ENCODE measurements around the gene HILPDA. TPM values are rescaled to one million over a fixed set of nuclear protein-coding genes. Genes with fewer than 3 reads are reported as not detected.
"Not testable (repeated sequence)": the region's sequence is repeated elsewhere in the genome, so short reads cannot be mapped to it uniquely, and the experiment has no call there.

The HILPDA gene
- total and polyA plus RNA-seq, 2 donors (not counting 3 experiments of a cell fraction or from before 2014, with no cell fraction given) = 14.4 to 21.7 TPM

DNA sequence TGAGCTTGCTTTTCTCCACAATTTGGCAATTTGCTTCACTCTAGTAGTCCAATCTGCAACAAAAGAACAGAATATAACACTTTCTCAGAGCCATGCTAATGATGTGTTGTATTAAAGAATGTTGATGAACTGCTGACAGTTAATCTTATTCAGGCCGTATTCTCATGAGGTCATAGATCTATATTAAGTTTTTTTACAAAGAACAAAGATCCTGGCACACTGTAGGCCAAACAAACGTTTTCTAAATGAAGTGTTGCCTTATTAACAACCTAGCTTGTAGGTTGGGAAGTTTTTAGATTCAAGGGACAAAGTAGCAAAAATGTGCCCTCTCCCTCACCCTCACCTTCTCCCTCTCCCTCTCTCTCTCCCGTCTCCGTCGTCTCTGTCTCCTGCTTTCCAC, 6.8 kb downstream of the HILPDA start:
- Histone ChIP-seq H3K36me3 (ENCODE audit: control insufficient read depth in 2 of 2, extremely low read depth in 1 of 2, insufficient read depth in 2 of 2, low read length in 2 of 2) (no peaks in the 10 kb centered on the region), H3K4me2 (ENCODE audit: insufficient read depth, low read length) (no peak overlapping the region), H3K27ac (ENCODE audit: insufficient read depth, low read depth, low read length) (no peak overlapping the region), H3K27me3 (ENCODE audit: control insufficient read depth in 2 of 2, insufficient read depth in 2 of 2, low read length in 2 of 2) (no peaks in the 10 kb centered on the region), H3K9me1 (replicated peaks; ENCODE audit: control insufficient read depth, extremely low read depth, insufficient read depth, low read length) (no peaks in the 10 kb centered on the region), H3K9ac (replicated peaks; ENCODE audit: extremely low read depth, insufficient read depth, low read length) (no peak overlapping the region), H3K79me2 (ENCODE audit: control insufficient read depth, insufficient read depth, low read length) (peaks cover 5% of the 10 kb centered on the region), H4K20me1 (replicated peaks; ENCODE audit: control insufficient read depth, extremely low read depth, insufficient read depth, low read length) (no peaks in the 10 kb centered on the region), H3K4me3 (replicated peaks in 1 of 3; ENCODE audit: insufficient read depth in 1 of 3, low read depth in 1 of 3, low read length in 3 of 3) (no peak overlapping the region), H3K4me1 (ENCODE audit: control insufficient read depth, extremely low read depth, insufficient read depth, low read length) (peaks cover 3% of the 10 kb centered on the region), H3K9me3 (replicated peaks; ENCODE audit: control insufficient read depth, insufficient read depth, low read length) (no peaks in the 10 kb centered on the region), H2AFZ (ENCODE audit: low read depth, low read length) (no peak overlapping the region)
- BruUV-seq (replicated peaks) = no TSS peak
- CTCF ChIA-PET = interaction anchor here (2.0 to 4.5 kb wide), 2 partner anchors 30 to 74 kb away, joined by 11 to 632 read pairs; no protein-coding TSS in a partner anchor
- intact Hi-C loops (cut with micrococcal nuclease) = no loop called here
- dilution Hi-C loops (cut with MboI; ENCODE audit: extremely low pct_ligation_motif_present, low sequenced_read_pairs) = no loop called here
- DNase-seq (ENCODE audit: low read depth, low spot score) = no peak
- TF ChIP-seq JUN (IDR thresholded peaks at IDR 0.05; ENCODE audit: borderline replicate concordance, insufficient read depth, insufficient read length, low read depth) = no peak
- no peak for TF ChIP-seq FOS (IDR thresholded peaks at IDR 0.05; ENCODE audit: borderline replicate concordance, insufficient read depth, low read length)
- TF ChIP-seq, protein P1, sequence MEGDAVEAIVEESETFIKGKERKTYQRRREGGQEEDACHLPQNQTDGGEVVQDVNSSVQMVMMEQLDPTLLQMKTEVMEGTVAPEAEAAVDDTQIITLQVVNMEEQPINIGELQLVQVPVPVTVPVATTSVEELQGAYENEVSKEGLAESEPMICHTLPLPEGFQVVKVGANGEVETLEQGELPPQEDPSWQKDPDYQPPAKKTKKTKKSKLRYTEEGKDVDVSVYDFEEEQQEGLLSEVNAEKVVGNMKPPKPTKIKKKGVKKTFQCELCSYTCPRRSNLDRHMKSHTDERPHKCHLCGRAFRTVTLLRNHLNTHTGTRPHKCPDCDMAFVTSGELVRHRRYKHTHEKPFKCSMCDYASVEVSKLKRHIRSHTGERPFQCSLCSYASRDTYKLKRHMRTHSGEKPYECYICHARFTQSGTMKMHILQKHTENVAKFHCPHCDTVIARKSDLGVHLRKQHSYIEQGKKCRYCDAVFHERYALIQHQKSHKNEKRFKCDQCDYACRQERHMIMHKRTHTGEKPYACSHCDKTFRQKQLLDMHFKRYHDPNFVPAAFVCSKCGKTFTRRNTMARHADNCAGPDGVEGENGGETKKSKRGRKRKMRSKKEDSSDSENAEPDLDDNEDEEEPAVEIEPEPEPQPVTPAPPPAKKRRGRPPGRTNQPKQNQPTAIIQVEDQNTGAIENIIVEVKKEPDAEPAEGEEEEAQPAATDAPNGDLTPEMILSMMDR (IDR thresholded peaks at IDR 0.05; ENCODE audit: extremely low read depth in 1 of 2, insufficient read depth in 1 of 2, low read depth in 1 of 2, low read length in 2 of 2) = no peak
- POLR2A ChIA-PET = no interaction called here
- no peak for FAIRE-seq

DNA sequence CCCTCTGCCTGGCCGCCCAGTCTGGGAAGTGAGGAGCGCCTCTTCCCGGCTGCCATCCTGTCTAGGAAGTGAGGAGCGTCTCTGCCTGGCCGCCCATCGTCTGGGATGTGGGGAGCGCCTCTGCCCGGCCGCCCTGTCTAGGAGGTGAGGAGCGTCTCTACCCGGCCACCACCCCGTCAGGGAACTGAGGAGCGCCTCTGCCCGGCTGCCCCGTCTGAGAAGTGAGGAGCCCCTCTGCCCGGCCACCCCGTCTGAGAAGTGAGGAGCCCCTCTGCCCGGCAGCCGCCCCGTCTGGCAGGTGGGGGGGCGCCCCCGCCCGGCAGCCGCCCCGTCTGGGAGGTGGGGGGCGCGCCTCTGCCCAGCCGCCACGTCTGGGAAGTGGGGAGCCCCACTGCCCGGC, 7.7 kb downstream of the HILPDA start:
- H3K4me1 ChIP-seq (ENCODE audit: control insufficient read depth, extremely low read depth, insufficient read depth, low read length); H3K9me3 ChIP-seq (replicated peaks; ENCODE audit: control insufficient read depth, insufficient read depth, low read length); H4K20me1 ChIP-seq (replicated peaks; ENCODE audit: control insufficient read depth, extremely low read depth, insufficient read depth, low read length); H3K9me1 ChIP-seq (replicated peaks; ENCODE audit: control insufficient read depth, extremely low read depth, insufficient read depth, low read length); intact Hi-C loops (cut with micrococcal nuclease); H3K4me3 ChIP-seq (replicated peaks in 1 of 3; ENCODE audit: insufficient read depth in 1 of 3, low read depth in 1 of 3, low read length in 3 of 3); H3K27ac ChIP-seq (ENCODE audit: insufficient read depth, low read depth, low read length); H2AFZ ChIP-seq (ENCODE audit: low read depth, low read length); dilution Hi-C loops (cut with MboI; ENCODE audit: extremely low pct_ligation_motif_present, low sequenced_read_pairs); H3K9ac ChIP-seq (replicated peaks; ENCODE audit: extremely low read depth, insufficient read depth, low read length); FAIRE-seq; POLR2A ChIA-PET; H3K79me2 ChIP-seq (ENCODE audit: control insufficient read depth, insufficient read depth, low read length); DNase-seq (ENCODE audit: low read depth, low spot score); H3K4me2 ChIP-seq (ENCODE audit: insufficient read depth, low read length); H3K36me3 ChIP-seq (ENCODE audit: control insufficient read depth in 2 of 2, extremely low read depth in 1 of 2, insufficient read depth in 2 of 2, low read length in 2 of 2); H3K27me3 ChIP-seq (ENCODE audit: control insufficient read depth in 2 of 2, insufficient read depth in 2 of 2, low read length in 2 of 2); BruUV-seq (replicated peaks): not testable (repeated sequence)
- CTCF ChIA-PET = interaction anchor here (4.5 kb wide), 1 partner anchor 31 kb away, joined by 632 read pairs; no protein-coding TSS in a partner anchor

DNA sequence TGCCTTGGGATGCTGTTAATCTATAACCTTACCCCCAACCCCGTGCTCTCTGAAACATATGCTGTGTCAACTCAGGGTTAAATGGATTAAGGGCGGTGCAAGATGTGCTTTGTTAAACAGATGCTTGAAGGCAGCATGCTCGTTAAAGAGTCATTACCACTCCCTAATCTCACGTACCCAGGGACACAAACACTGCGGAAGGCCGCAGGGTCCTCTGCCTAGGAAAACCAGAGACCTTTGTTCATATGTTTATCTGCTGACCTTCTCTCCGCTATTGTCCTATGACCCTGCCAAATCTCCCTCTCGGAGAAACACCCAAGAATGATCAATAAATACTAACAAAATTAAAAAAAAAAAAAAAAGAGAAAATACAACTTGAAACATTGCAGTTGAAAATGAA, 8.3 kb downstream of the HILPDA start:
- FAIRE-seq; H3K4me3 ChIP-seq (replicated peaks in 1 of 3; ENCODE audit: insufficient read depth in 1 of 3, low read depth in 1 of 3, low read length in 3 of 3); H3K4me1 ChIP-seq (ENCODE audit: control insufficient read depth, extremely low read depth, insufficient read depth, low read length); H4K20me1 ChIP-seq (replicated peaks; ENCODE audit: control insufficient read depth, extremely low read depth, insufficient read depth, low read length); POLR2A ChIA-PET; H3K4me2 ChIP-seq (ENCODE audit: insufficient read depth, low read length); H3K27ac ChIP-seq (ENCODE audit: insufficient read depth, low read depth, low read length); BruUV-seq (replicated peaks); H3K9ac ChIP-seq (replicated peaks; ENCODE audit: extremely low read depth, insufficient read depth, low read length); H3K9me3 ChIP-seq (replicated peaks; ENCODE audit: control insufficient read depth, insufficient read depth, low read length); DNase-seq (ENCODE audit: low read depth, low spot score); intact Hi-C loops (cut with micrococcal nuclease); dilution Hi-C loops (cut with MboI; ENCODE audit: extremely low pct_ligation_motif_present, low sequenced_read_pairs); H3K36me3 ChIP-seq (ENCODE audit: control insufficient read depth in 2 of 2, extremely low read depth in 1 of 2, insufficient read depth in 2 of 2, low read length in 2 of 2); H2AFZ ChIP-seq (ENCODE audit: low read depth, low read length); H3K27me3 ChIP-seq (ENCODE audit: control insufficient read depth in 2 of 2, insufficient read depth in 2 of 2, low read length in 2 of 2); H3K9me1 ChIP-seq (replicated peaks; ENCODE audit: control insufficient read depth, extremely low read depth, insufficient read depth, low read length); H3K79me2 ChIP-seq (ENCODE audit: control insufficient read depth, insufficient read depth, low read length): not testable (repeated sequence)
- CTCF ChIA-PET = interaction anchor here (1.1 kb wide), 1 partner anchor 37 kb away, joined by 9 read pairs; no protein-coding TSS in a partner anchor

Data from endothelial cell of umbilical vein (primary cell).